IMR-90 (cell line): ENCODE measurements around the gene GXYLT2. TPM values are rescaled to one million over a fixed set of nuclear protein-coding genes. Genes with fewer than 3 reads are reported as not detected.

Experiments
- ATAC-seq: fragments of 200-7000 bp; cut with Tn5 transposase; 2 replicates; pipeline ENCODE4 v1.9.1; 2020; ENCODE audit warnings: low read depth, mild to moderate bottlenecking, moderate library complexity
- BruUV-seq: library from RNA; stranded (reverse); fragments of 400-500 nt; replicated peaks from 2 replicates; lab custom pipeline; 2021; lab: Mats Ljungman, UMichigan
- CTCF ChIA-PET: fragments of 300-600 bp; formaldehyde crosslinking; extraction: SDS; loops from one replicate; lab custom pipeline; 2021; ENCODE audit warnings: antibody characterized with exemption; lab: Yijun Ruan, JAX
- POLR2A ChIA-PET: fragments of 300-600 bp; sonication (Branson Sonifier 250); formaldehyde crosslinking; loops from one replicate; lab custom pipeline; 2022; ENCODE audit warnings: antibody characterized with exemption; ENCODE audit not compliant: unreplicated experiment; lab: Charles Lee
- DNase-seq: peaks from one replicate; pipeline ENCODE4 v3.0.0; 2013
- H2AFZ ChIP-seq: replicated peaks from 2 replicates; pipeline ENCODE3; 2013; ENCODE audit warnings: low read length, mild to moderate bottlenecking; ENCODE audit not compliant: poor library complexity
- H2AK5ac ChIP-seq: 2 replicates; pipeline ENCODE4 v1.6.1; 2013; ENCODE audit warnings: low read depth, low read length, inconsistent platforms
- H2AK9ac ChIP-seq: replicated peaks from 2 replicates; pipeline ENCODE3; 2013; ENCODE audit warnings: mild to moderate bottlenecking, low read depth, low read length, moderate library complexity; ENCODE audit not compliant: poor library complexity
- H2BK120ac ChIP-seq: 2 replicates; pipeline ENCODE4 v1.6.1; 2013; ENCODE audit warnings: low read depth, low read length, inconsistent platforms
- H2BK15ac ChIP-seq: 3 replicates; pipeline ENCODE4 v1.6.1; 2013; ENCODE audit warnings: low read depth, low read length, inconsistent platforms
- H2BK20ac ChIP-seq: 2 replicates; pipeline ENCODE4 v1.6.1; 2013; ENCODE audit warnings: low read depth, mild to moderate bottlenecking, inconsistent platforms, low read length, moderate library complexity
- H2BK5ac ChIP-seq: 2 replicates; pipeline ENCODE4 v1.6.1; 2013; ENCODE audit warnings: mild to moderate bottlenecking, low read depth, low read length, inconsistent platforms; ENCODE audit not compliant: poor library complexity, severe bottlenecking
- H3K14ac ChIP-seq: replicated peaks from 2 replicates; pipeline ENCODE4 v1.6.1; 2013; ENCODE audit warnings: low read depth, low read length, inconsistent platforms
- H3K18ac ChIP-seq: 2 replicates; pipeline ENCODE4 v1.6.1; 2013; ENCODE audit warnings: low read depth, low read length, control low read depth
- H3K23ac ChIP-seq: 2 replicates; pipeline ENCODE4 v1.6.1; 2013; ENCODE audit warnings: low read depth, low read length, inconsistent platforms
- H3K27ac ChIP-seq: 2 replicates; pipeline ENCODE4 v1.5.1; 2013; ENCODE audit warnings: mild to moderate bottlenecking, control low read depth, low read length; ENCODE audit not compliant: insufficient read depth
- H3K27me3 ChIP-seq: 2 replicates; pipeline ENCODE4 v1.6.1; 2013; ENCODE audit warnings: low read length; ENCODE audit not compliant: control insufficient read depth, insufficient read depth
- H3K36me3 ChIP-seq: 2 replicates; pipeline ENCODE4 v1.6.1; 2013; ENCODE audit warnings: low read length, mixed read lengths; ENCODE audit not compliant: control insufficient read depth, insufficient read depth
- H3K4ac ChIP-seq: 2 replicates; pipeline ENCODE4 v1.6.1; 2013; ENCODE audit warnings: low read depth, low read length, inconsistent platforms
- H3K4me1 ChIP-seq: 2 replicates; pipeline ENCODE4 v1.6.1; 2013; ENCODE audit warnings: low read length, mixed read lengths; ENCODE audit not compliant: control insufficient read depth, insufficient read depth
- H3K4me2 ChIP-seq: 2 replicates; pipeline ENCODE4 v1.6.1; 2013; ENCODE audit warnings: low read depth, mild to moderate bottlenecking, control low read depth, low read length, moderate library complexity
- H3K4me3 ChIP-seq: 2 replicates; pipeline ENCODE4 v1.5.1; 2013; ENCODE audit warnings: low read depth, mild to moderate bottlenecking, control low read depth, low read length, moderate library complexity; ENCODE audit not compliant: insufficient read depth
- H3K56ac ChIP-seq: 2 replicates; pipeline ENCODE4 v1.6.1; 2013; ENCODE audit warnings: low read length, inconsistent platforms; ENCODE audit not compliant: insufficient read depth; ENCODE audit errors: extremely low read depth
- H3K79me1 ChIP-seq, 2 experiments: 2 replicates each; pipeline ENCODE4 v1.6.1; 2013; ENCODE audit warnings: low read length in 2 of 2, inconsistent platforms in 1 of 2, low read depth in 1 of 2
- H3K9ac ChIP-seq: 2 replicates; pipeline ENCODE4 v1.6.1; 2013; ENCODE audit warnings: low read depth, low read length, control low read depth
- H3K9me1 ChIP-seq: 2 replicates; pipeline ENCODE4 v1.6.1; 2013; ENCODE audit warnings: low read length, inconsistent platforms; ENCODE audit not compliant: insufficient read depth
- H3K9me3 ChIP-seq: 2 replicates; pipeline ENCODE4 v1.6.1; 2013; ENCODE audit warnings: low read length; ENCODE audit not compliant: control insufficient read depth, insufficient read depth
- H4K20me1 ChIP-seq: 2 replicates; pipeline ENCODE4 v1.6.1; 2013; ENCODE audit warnings: low read length, inconsistent platforms; ENCODE audit not compliant: insufficient read depth
- H4K5ac ChIP-seq: 2 replicates; pipeline ENCODE4 v1.6.1; 2013; ENCODE audit warnings: mild to moderate bottlenecking, low read depth, low read length, control low read depth
- H4K8ac ChIP-seq, 2 experiments: 2 replicates each; pipeline ENCODE4 v1.6.1; 2013; ENCODE audit warnings: low read depth in 2 of 2, low read length in 2 of 2, control low read depth in 1 of 2, inconsistent platforms in 1 of 2
- H4K91ac ChIP-seq: 2 replicates; pipeline ENCODE4 v1.6.1; 2013; ENCODE audit warnings: low read depth, low read length, inconsistent platforms; ENCODE audit not compliant: insufficient read depth
- CHD1 ChIP-seq: IDR thresholded peaks from 2 replicates; pipeline ENCODE4 v1.6.1; 2012; ENCODE audit warnings: low read depth, low read length, improper control_type of control experiment
- ELK1 ChIP-seq: fragments of 150-350 bp; IDR thresholded peaks from 2 replicates; pipeline ENCODE4 v1.6.1; 2016; ENCODE audit warnings: low read depth, mild to moderate bottlenecking, low read length, moderate library complexity, borderline replicate concordance
- FOS ChIP-seq: fragments of 150-350 bp; IDR thresholded peaks from 2 replicates; pipeline ENCODE4 v1.6.1; 2016; ENCODE audit warnings: low read depth, low read length
- MAFK ChIP-seq: IDR thresholded peaks from 2 replicates; pipeline ENCODE4 v1.6.1; 2012; ENCODE audit warnings: low read depth, low read length, improper control_type of control experiment
- MAZ ChIP-seq: IDR thresholded peaks from 2 replicates; pipeline ENCODE4 v1.6.1; 2012; ENCODE audit warnings: low read depth, mild to moderate bottlenecking, low read length, improper control_type of control experiment, moderate library complexity, borderline replicate concordance
- RCOR1 ChIP-seq: IDR thresholded peaks from 2 replicates; pipeline ENCODE4 v1.6.1; 2012; ENCODE audit warnings: mild to moderate bottlenecking, low read length, improper control_type of control experiment; ENCODE audit not compliant: insufficient replicate concordance
- WGBS, 2 experiments: methylation state at CpG; one replicate each; pipeline versions ENCODE4 v1.1.5 to v1.1.7; 2013; ENCODE audit warnings: missing lambda C conversion rate in 2 of 2; ENCODE audit not compliant: insufficient read length in 1 of 2; ENCODE audit errors: extremely low coverage in 2 of 2; 5-methylcytosine and 5-hydroxymethylcytosine counted together
- dilution Hi-C: fragments of 300-500 bp; cut with HindIII; formaldehyde crosslinking; loops from one replicate; pipeline ENCODE4 v1.14.3; 2018; ENCODE audit warnings: low sequenced_read_pairs; ENCODE audit not compliant: unreplicated experiment
- in situ Hi-C: fragments of 300-500 bp; cut with MboI; formaldehyde crosslinking; loops from 3 replicates; pipeline ENCODE4 v1.14.3; 2019; ENCODE audit warnings: low sequenced_read_pairs, inconsistent platforms, mixed read lengths
- intact Hi-C: fragments of 100-400 bp; cut with micrococcal nuclease; formaldehyde crosslinking; loops from 2 replicates; pipeline ENCODE4 v1.10.0; 2022
- polyA plus RNA-seq, 3 experiments: library from polyadenylated mRNA; depleted of rRNA; stranded (reverse); fragments of >200 nt; gene quantifications; 2 replicates each; pipeline ENCODE4 v1.2.3, GENCODE V29; 2012; ENCODE audit warnings: low replicate concordance in 1 of 3
- total RNA-seq: library from RNA; depleted of rRNA; stranded (reverse); fragments of >200 nt; gene quantifications from 2 replicates; pipeline ENCODE4 v1.2.3, GENCODE V29; 2012

Gene GXYLT2
- total and polyA plus RNA-seq, 2 of the 4 experiments (the other 2 are of a cell fraction), result 5.7 to 11.1 TPM

- Histone ChIP-seq H3K4me1 (no peaks in the 10 kb centered on the region), H2AK5ac (no peak overlapping the region), H3K18ac (no peak overlapping the region), H3K14ac (no peak overlapping the region), H4K5ac (no peak overlapping the region), H3K9ac (no peak overlapping the region), H3K4ac (no peak overlapping the region), H2BK5ac (no peak overlapping the region), H4K20me1 (no peaks in the 10 kb centered on the region), H3K27me3 (no peaks in the 10 kb centered on the region), H2BK20ac (no peak overlapping the region), H2AK9ac (no peak overlapping the region), H3K9me3 (no peaks in the 10 kb centered on the region), H3K4me2 (no peak overlapping the region), H2BK15ac (no peak overlapping the region), H3K56ac (no peak overlapping the region), H3K36me3 (peaks cover 4% of the 10 kb centered on the region; the same call in 1 of the 2 replicates), H2AFZ (no peak overlapping the region), H4K8ac (no peak overlapping the region), H4K91ac (no peak overlapping the region), H3K27ac (no peak overlapping the region), H2BK120ac (no peak overlapping the region), H3K9me1 (0 out of 2 replicates have a peak, but pooled peaks cover 3% of the 10 kb centered on the region), H3K23ac (no peak overlapping the region), H3K79me1 (no peaks in the 10 kb centered on the region; a peak in 1 of 4 replicates), H3K4me3 (no peak overlapping the region)
- DNase-seq (no peak), ATAC-seq (no peak)
- ChIA-PET CTCF (no interaction called here), POLR2A (no interaction called here)
- BruUV-seq, result no TSS peak
- intact Hi-C loops, result no loop called here
- dilution Hi-C loops, result no loop called here
- no CpG with 5 or more reads among the region's 2 CpGs for WGBS, 2 experiments
- TF ChIP-seq ELK1, result no peak
- TF ChIP-seq FOS, result no peak
- TF ChIP-seq MAFK, result no peak
- TF ChIP-seq RCOR1, result no peak
- TF ChIP-seq CHD1, result no peak
- no peak for TF ChIP-seq MAZ
- in situ Hi-C loops, result no loop called here
These were observed 28.4 kb downstream of the GXYLT2 start for GRCh38 chr3:72916250-72916649.
